CD4-positive, alpha-beta T cell treated with Interleukin-10 for 1 hour (primary cell): Measurements from ENCODE around the gene GPS1.

ENCODE experiments used
- DNase-seq: peaks from one replicate; pipeline ENCODE4 v3.0.0-alpha.2; 2020

The GPS1 gene

GRCh38 chr17:82092628-82092994 is 40.9 kb downstream of the GPS1 start:
- DNase-seq = no peak

GRCh38 chr17:82092995-82093751 is 41.5 kb downstream of the GPS1 start:
- no peak for DNase-seq

- no peak for DNase-seq
Measured at GRCh38 chr17:82094931-82095776, 43.5 kb downstream of the GPS1 start.

- no peak for DNase-seq
Measured at GRCh38 chr17:82095777-82096708, 44.3 kb downstream of the GPS1 start.

- no peak for DNase-seq
Measured at GRCh38 chr17:82096709-82097183, 45.0 kb downstream of the GPS1 start.

- DNase-seq = peak; percentile 31
Measured at GRCh38 chr17:82097184-82097918, 45.7 kb downstream of the GPS1 start.

- no peak for DNase-seq
Measured at GRCh38 chr17:82097919-82098168, 46.1 kb downstream of the GPS1 start.

GRCh38 chr17:82098169-82098938 is 46.7 kb downstream of the GPS1 start, which contains the start of gene FASN:
Gene FASN (minus strand): TSS chr17:82098236. CDS start chr17:82096445, 1,791 bp downstream.
- peak; percentile 95 for DNase-seq

- no peak for DNase-seq
Measured at GRCh38 chr17:82098939-82099763, 47.5 kb downstream of the GPS1 start.

- no peak for DNase-seq
Measured at GRCh38 chr17:82100502-82101298, 49.0 kb downstream of the GPS1 start.

GRCh38 chr17:82101301-82101715 is 49.6 kb downstream of the GPS1 start:
- no peak for DNase-seq

- DNase-seq = no peak
Measured at GRCh38 chr17:82101767-82102679, 50.3 kb downstream of the GPS1 start.

- DNase-seq = no peak
Measured at GRCh38 chr17:82103553-82104451, 52.1 kb downstream of the GPS1 start.

GRCh38 chr17:82104797-82105416 is 53.2 kb downstream of the GPS1 start:
- DNase-seq = no peak

GRCh38 chr17:82105417-82105881 is 53.8 kb downstream of the GPS1 start:
- no peak for DNase-seq

GRCh38 chr17:82105882-82106687 is 54.4 kb downstream of the GPS1 start:
- DNase-seq = peak; percentile 69
